A204.1 (cell line): Measurements from ENCODE around the gene MAP3K4.
"Not testable (repeated sequence)": the region's sequence is repeated elsewhere in the genome, so short reads cannot be mapped to it uniquely, and the experiment has no call there.

Experiments used
- FAIRE-seq: peaks from 2 replicates; lab custom pipeline; 2012; peaks lifted over from hg19 to GRCh38; lab: Jason Lieb, UNC

The MAP3K4 gene

DNA sequence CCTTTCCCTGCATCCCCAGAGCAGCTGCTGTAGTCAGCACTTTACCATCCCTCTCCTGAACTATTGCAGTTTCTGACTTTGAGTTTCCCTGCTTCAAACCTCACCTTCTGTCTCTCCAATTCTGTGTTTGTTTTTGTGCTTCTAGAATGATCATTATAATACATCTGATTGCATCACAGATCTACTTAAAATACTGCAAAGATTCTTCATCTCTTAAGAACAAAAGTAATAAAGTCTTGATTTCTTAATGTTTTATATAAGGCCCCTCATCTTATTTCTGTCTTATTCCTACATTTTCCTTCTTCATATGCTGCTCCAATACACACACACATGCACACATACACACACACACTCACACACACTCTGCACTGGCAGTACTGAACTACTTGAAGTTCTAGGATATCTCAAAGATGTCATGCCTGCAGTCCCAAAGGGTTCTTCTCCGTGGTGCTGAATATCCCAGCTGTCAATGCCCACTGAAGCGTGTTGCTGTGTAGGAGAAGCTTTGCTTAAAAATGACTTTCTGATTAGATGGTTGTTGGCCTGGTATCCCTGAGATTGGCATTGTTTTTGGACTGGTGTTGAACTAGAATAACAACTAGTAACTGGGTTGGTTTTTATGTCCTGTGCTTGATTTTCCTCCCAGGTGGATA, 97.2 kb downstream of the MAP3K4 start:
- no peak for FAIRE-seq

DNA sequence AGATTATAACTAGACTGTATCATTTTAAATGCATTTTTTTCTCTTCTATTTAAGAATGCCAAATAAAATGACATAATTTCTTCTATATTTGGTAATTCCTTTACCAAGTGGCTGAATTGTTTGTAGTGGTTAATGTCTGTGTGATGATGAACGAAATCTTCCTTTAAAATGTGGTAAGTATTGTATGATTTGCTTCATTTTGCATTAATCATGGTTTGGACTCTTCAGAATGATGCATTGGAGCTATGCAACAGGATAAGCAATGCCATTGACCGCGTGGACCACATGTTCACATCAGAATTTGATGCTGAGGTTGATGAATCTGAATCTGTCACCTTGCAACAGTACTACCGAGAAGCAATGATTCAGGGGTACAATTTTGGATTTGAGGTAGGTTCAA, 99.6 kb downstream of the MAP3K4 start:
- FAIRE-seq, result no peak

DNA sequence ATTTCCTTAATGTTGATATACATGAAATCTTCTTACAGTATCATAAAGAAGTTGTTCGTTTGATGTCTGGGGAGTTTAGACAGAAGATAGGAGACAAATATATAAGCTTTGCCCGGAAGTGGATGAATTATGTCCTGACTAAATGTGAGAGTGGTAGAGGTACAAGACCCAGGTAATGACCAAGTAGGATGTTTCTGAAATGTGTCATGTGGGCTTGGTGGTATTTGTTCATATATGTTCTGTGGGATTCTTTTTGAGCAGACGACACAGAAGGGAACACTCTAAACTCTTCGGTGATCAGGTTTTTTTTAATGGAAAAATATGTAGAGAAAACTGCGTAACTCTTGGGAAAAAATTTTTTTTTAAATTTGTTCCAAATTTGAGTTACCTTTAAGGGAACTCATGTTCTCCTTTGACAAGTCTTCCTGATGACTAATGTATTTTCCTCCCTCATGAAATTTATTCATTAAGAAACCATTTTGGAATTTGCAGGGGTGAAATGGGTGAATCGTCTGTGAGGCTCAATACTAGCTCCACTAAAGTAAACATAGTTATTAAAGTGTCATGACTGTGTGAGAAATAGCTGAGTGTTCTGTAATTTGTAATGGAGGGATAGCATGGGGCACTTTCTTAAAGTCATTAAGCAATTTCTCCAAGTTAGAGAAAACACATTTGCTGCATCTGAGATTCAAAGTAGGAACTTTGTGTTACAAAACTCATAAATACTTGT, 100.6 kb downstream of the MAP3K4 start:
- no peak for FAIRE-seq

DNA sequence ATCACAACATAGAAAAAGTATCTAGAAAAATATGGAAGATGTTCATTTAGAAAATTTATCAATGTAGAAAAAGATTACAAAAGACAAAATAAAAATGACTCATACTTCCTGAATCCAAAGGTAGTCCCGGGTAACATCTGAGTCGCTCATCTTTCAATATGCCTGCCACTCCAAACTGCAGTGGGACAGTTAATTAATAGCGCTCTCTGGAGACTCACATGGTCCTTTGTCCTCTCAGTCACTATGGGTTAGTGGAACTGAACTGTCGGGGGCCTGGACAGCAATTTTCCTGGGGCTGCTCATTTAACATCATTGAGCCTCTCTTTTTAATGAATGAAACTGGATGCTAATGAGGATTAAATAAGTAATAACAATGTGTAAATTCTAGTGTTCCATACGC, 103.4 kb downstream of the MAP3K4 start:
- no peak for FAIRE-seq

DNA sequence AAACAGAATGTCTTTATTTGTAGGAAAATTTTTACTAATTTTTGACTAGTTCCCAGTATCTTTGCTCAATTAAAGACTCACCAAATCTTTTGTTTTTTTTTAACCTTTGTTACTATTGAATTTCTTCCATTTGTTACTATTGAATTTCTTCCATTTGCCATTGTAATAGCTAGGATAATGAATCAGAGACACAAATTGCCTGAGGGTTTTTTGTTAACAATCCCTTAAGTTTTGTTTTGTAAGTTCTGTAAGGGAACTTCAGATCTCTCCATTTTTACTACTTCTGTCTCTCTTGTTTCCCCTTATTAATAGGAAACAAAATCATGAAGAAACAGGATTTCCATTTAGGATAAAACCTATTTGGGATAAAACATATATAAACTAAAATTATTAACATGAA, 104.3 kb downstream of the MAP3K4 start:
- FAIRE-seq, result no peak

DNA sequence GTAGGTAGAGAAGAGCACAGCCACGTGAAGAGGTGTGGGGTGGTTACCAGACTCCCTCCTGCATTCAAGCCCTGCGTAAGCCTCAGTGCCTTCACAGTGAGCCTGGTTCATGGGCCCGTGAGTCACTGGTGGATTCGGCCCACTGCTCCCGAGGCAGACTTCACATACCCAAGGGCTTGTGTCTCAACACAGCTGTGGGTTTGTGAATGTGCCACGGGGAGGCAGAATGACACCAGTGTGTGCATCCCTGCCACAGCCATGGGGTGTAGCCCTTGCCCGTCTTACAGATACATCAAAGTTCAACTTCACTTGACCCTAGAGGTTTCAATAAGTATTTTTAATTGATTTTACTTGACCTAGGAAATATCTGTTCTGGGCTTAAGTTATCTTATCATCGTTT, 108.5 kb downstream of the MAP3K4 start:
- no peak for FAIRE-seq

DNA sequence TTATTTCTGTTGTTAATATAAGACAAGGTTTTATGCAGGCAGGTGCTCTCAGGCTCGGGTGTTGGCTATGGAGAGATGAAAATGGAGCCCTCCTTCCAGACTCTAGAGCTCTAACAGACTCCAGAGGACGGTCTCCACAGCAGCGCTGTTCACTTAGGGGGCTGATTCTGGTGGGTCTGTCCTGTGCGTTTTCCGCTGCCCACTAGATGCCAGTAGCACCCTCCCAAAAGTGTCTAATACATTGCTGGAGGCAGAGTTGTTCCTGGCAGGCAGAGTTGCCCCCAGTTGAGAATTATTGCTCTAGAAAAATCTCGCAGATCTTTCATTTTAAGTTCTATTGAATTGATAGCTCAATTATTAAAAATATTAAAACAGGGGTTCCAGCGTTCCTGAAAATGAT, 109.9 kb downstream of the MAP3K4 start:
- FAIRE-seq, result no peak

DNA sequence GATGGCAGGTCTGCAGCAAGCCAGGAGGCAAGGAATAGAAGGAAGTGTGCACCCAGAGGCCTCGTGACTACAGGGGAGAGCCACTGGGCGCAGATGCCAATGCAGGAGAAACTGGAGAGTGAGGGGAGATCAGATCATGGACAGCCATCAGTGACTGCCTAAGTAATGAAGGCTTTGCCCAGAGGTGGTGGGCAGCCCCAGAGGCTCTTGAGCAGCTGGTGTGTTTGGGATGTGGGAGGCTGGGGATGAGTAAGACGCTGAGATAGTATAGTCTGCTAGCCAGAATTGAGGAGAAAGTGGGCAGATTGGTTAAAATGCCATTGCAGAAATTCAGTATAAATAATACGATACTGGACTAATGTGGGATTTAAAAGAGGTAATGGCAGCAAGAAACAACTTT, 111.9 kb downstream of the MAP3K4 start:
- FAIRE-seq, result no peak

DNA sequence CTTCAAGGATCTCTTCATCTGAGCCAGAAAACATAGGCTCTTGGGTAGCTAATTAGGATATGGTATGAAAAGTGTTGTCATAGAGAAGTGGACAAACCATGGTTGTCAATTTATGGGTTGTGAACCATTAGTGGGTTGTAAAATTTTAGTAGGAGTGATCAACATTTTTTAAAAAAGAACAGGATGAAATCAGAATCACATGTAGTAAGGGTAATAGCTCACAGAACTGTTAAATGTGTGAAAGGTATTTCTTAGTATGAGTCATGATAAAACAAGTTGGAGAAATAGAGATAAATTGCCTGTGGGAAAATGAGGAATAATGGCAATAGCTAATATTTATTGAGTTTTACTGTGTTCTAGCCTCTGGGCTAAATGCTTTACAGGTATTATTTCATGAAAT, 113.4 kb downstream of the MAP3K4 start:
- no peak for FAIRE-seq

DNA sequence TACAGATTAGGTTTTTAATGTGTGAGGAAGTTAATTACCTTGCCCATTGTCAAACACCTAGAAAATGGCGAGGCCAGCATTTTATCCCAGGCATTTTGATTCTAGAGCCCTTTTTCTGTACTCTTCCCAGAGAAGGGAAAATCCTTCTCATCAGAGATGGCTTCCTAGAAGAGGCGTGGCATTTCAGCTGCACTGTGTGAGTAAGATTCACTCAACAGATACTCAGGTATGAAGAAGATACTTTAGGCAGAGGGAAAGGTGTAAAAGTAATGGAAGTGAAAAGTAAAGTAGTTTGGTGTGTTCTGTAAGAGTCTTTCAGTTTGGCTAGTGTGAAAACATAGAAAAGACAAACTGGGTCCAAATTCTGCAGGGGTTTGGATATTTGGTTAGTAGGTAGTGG, 113.8 kb downstream of the MAP3K4 start:
- no peak for FAIRE-seq

DNA sequence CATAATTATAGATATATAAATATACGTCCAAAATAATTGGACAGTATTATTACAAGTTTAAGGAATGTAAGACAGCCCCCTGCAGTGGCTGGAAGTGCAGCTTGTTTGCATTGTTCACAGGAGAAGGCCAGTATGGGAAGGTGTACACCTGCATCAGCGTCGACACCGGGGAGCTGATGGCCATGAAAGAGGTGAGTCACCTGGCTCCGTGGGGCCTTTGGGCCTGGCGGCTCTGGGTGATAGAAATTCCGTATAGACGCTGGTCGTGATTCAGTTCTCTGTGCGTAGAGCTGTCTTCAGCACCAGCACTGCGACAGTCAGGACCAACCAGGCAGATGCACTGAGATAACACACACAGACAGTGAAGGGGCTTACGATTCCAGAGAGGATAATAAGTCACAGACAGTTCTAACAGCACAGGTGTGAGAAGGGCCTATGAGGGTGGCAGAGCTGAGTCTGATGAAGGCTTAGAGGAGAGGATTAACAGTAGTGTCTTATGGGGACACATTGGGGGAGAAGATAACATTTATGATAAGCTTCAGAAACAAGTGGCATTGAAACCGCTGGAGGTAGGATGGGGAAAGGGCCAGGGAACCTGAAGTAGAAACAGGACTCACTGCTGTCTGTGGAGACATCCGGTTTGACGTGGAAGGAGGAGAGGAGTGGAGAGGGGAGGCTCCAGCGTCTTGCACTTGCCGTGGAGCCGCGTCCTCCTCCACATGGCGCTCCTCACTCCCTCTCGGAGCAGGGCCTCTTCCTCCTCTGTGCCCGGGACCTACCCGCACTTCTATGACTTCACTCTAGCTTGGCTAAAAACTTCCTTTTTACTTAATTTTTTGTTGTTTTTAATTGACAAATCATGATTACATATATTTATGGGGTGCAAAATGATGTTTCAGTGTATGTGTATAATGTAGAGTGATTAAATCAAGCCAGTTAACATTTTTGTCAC, 116.5 kb downstream of the MAP3K4 start:
- FAIRE-seq, result no peak

DNA sequence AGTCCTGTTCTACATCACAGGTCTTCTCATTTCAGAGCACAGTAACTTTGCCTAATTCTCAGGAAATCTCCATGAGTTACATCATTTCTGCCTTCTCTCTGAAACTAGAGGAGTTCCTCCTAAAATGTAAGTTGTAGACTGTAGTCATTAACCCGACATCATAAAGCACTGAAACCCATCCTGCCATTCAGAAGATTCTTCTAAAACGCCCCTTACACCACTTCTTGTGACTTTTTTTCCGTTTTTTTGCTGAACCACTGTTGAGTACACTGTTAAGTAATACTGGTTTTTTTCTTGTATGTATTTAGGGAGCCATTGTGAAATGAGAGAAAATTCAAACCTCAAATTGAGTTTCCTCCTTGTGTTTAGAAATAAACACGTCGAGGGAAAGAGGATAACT, 117.3 kb downstream of the MAP3K4 start:
- FAIRE-seq, result no peak

DNA sequence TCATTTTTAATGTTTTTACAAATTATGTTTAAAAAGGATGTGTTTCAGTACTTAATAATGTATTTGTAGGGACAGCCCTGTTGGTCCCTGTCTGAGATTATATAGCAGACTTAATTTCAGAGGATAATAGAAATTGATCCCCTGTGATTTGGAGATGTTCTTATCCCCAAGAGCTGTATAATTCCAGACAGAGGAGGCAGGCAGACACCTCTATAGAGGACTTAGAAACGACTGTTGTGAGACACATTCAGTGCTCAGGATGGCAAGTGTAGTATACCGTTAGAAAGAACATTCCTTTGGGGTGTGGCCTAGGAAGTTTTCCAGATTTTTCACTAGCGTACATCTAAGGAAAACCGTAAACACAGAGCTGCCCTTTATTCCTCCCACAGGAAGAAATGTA, 117.8 kb downstream of the MAP3K4 start:
- no peak for FAIRE-seq

DNA sequence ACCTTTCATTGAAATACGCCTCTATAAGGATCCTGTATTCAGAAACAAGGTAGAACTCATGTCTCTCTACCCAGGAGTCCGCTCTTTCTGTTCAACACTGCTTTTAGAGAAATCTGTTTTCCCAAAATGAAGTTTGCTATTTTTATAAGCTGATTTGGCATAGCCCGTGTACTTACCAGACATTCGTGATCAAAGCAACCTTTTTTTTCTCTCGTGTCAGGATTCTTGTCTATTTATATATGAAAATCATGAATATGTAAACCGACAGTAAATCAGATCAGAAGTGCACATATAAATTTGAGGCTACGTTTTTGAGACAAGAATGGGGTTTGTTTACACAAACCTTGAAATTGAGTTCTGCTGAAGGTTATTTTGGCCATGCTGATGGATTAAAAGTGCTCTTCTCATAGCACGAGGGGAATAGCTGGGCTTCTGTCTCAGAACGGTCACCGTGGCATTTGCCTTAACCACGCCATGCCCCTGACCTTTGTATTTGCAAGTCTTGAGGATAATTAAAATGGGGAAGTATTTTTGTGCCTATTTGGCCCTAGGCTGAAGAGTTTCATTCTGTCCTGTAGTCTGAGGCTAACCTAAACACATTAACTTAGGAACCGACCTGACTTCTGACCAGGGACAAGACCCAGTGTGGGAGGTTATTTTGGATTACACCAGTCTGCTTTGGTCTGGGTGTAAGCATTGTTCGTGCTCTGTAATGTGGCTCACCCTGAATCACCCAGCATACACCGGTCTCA, 118.6 kb downstream of the MAP3K4 start:
- no peak for FAIRE-seq

DNA sequence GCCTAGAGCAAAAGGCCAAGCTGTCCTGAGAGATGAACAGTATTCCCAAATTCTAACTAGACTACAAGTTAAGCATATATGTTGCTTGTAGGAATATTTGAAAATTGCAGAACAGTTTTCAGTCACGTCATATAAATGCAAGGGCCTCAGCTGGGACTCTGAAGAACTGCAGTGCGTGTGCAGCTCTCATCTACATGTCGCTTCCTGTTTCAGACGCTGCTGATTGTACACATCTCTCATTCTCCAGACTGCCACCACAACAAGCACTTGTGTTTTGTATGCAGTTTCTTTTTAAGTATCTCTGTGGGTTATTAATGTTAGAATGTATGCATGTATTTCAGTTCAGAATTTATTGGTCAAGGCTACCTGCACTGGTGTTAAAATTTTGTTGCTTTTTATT, 119.7 kb downstream of the MAP3K4 start:
- FAIRE-seq, result no peak

DNA sequence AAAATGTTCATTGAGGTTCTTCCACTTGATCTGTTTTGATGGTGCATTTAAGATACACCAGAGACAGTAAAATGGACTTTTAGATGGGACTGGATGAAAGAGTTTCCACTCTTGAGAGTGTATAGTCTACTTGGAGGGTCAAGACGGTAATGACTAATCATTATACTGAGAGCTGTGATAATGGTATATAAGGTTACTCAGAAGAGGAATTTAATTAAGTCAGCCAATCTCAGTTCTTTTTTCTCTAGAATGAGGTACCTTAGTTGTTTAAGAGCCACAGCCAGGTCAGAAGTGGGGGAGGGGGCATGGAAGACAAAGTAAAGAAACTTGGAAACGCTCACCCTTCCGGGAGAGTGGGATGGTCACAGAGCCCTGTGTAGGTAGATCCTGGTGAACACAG, 123.9 kb downstream of the MAP3K4 start:
- FAIRE-seq, result no peak

DNA sequence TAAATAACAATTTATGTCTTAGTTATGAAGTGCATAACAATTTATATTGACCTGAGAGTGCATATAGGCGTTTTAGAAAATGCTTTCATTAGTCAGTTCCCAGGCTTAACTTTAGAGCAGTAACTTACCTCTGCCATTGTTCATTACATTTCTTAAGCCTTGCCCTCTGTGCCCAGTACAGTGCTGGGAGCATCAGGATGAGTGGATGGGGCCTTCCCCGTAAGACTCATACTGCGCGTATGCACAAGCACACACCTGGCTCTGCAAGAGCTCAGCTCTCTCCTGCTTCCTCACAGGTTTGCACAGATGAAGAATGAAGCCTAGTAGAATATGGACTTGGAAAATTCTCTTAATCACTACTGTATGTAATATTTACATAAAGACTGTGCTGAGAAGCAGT, 125.0 kb downstream of the MAP3K4 start:
- no peak for FAIRE-seq

DNA sequence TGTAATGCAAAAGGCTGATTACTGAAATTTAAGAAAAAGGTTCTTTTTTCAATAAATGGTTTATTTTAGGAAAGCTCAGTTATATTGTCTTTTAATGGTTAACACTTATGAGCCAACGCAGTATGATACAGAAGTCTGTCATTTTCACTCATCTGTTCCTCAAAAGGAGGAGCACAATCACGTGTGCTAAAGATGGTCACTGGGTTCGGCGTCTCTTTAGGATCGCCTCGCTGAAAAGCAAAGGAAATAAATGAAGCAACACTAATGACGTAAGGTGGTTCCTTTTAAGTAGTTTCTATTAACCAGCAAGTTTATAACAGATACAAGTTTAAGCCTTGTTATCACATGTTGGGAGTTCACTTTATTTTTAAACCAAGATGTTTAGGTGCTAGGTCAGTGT, 125.7 kb downstream of the MAP3K4 start:
- FAIRE-seq, result no peak

DNA sequence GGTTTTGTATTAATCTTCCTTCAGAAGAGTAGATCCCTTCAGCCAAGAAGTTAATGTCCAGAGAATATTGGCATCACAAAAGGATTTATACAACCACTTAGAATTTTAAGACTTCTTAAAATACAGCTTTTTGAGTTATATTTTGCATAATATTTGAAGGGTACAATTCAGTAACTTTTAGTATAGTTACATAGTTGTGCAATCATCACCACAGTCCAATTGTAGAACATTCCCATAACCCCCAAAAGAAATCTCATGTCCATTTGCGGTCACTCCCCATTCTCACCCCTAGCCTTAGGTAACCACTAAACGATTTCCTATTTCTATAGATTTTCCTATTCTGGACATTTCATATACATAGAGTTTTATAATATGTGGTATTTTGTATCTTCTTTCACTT, 126.4 kb downstream of the MAP3K4 start:
- no peak for FAIRE-seq

DNA sequence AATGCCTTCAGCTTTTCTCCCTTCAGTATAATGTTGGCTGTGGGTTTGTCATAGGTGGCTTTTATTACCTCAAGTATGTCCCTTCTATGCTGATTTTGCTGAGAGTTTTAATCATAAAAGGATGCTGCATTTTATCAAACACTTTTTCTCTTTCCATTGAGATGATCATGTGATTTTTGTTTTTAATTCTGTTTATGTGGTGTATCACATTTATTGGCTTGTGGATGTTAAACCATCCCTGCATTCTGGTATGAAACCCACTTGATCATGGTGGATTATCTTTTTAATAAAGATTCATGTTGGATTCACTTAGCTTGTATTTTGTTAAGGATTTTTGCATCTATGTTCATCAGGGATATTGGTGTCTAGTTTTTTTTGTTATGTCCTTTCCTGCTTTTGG, 131.8 kb downstream of the MAP3K4 start:
- FAIRE-seq, result not testable (repeated sequence)

DNA sequence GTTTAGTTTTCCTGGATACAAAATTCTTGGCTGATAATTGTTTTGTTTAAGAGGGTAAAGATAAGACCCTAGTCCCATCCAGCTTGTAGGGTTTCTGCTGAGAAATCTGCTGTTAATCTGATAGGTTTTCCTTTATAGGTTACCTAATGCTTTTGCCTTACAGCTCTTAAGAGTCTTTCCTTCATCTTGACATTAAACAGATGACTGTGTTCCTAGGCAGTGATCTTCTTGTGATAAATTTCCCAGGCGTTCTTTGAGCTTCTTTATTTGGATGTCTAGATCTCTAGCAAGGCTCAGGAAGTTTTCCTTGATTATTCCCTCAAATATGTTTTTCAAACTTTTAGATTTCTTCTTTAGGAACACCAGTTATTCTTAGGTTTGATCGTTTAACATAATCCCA, 134.0 kb downstream of the MAP3K4 start:
- FAIRE-seq, result no peak

DNA sequence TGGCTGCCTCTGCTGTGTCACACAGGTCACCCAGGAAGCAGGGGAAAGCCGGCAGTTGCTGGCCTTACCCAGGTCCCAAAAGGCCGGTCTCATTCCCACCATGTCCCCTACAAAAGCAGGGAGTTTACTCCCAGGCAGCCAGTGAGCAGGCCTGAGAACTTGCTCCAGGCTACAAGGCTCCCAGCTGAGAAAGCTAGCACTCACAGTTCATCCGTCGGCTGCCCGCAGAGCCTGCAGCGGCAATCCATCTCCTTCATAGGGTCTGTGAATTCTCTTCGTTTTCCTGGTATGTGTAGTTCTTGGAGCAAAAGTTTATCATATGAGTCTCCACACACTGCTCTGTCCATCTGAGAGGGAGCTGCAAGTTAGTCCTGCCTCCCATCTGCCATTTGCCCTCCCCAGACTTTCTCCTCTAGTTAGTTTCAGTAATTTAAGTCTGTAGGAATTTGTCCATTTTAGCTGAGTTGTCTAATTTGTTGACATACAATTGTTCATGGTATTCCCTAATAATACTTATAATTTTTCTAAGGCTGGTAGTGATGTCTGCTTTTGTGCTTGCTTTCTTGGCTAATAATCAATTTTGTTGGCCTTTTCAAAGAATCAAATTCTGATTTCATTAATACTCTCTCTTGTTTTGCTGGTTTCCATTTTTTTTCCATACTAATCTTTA, 135.6 kb downstream of the MAP3K4 start:
- no peak for FAIRE-seq
